WTC11 (cell line): ENCODE results near the gene AMBN. TPM values are rescaled to one million over a fixed set of nuclear protein-coding genes. Genes with fewer than 3 reads are reported as not detected.

Experiments
- ATAC-seq: fragments of 200-7000 bp; cut with Tn5 transposase; 2 replicates; pipeline ENCODE4 v1.10.0; 2021; ENCODE audit warnings: mild to moderate bottlenecking, moderate library complexity
- CTCF ChIA-PET: fragments of 300-600 bp; sonication (Branson Sonifier 250); formaldehyde crosslinking; loops from one replicate; lab custom pipeline; 2021; ENCODE audit warnings: antibody characterized with exemption; lab: Charles Lee
- POLR2A ChIA-PET: fragments of 350-600 bp; sonication (Branson Sonifier 250); formaldehyde crosslinking; loops from one replicate; lab custom pipeline; 2021; ENCODE audit warnings: antibody characterized with exemption; lab: Charles Lee
- DNase-seq: peaks from one replicate; pipeline ENCODE4 v3.0.0; 2021; ENCODE audit warnings: low spot score
- H3K27ac Mint-ChIP-seq: 2 replicates; pipeline ENCODE4 v1.8.0; 2021; ENCODE audit warnings: mixed read lengths
- H3K27me3 Mint-ChIP-seq: 2 replicates; pipeline ENCODE4 v1.8.0; 2021; ENCODE audit warnings: low read depth, mild to moderate bottlenecking, moderate library complexity, mixed read lengths
- H3K36me3 Mint-ChIP-seq: 2 replicates; pipeline ENCODE4 v1.8.0; 2021; ENCODE audit warnings: mixed read lengths
- H3K4me1 Mint-ChIP-seq: 2 replicates; pipeline ENCODE4 v1.8.0; 2022; ENCODE audit warnings: mixed read lengths
- H3K4me3 Mint-ChIP-seq: 2 replicates; pipeline ENCODE4 v1.8.0; 2021; ENCODE audit warnings: mild to moderate bottlenecking, moderate library complexity, mixed read lengths
- H3K9me3 Mint-ChIP-seq: 2 replicates; pipeline ENCODE4 v1.8.0; 2021; ENCODE audit warnings: mixed read lengths
- CBFB ChIP-seq: sonication (generic); formaldehyde crosslinking; IDR thresholded peaks from 2 replicates; pipeline ENCODE4 v1.8.1; 2022; ENCODE audit warnings: mild to moderate bottlenecking, low read depth, missing genetic modification reagents
- CREM ChIP-seq: sonication (generic); formaldehyde crosslinking; IDR thresholded peaks from 2 replicates; pipeline ENCODE4 v1.8.1; 2022; ENCODE audit warnings: mild to moderate bottlenecking, missing genetic modification reagents, moderate library complexity
- FOXJ3 ChIP-seq: sonication (generic); formaldehyde crosslinking; IDR thresholded peaks from 2 replicates; pipeline ENCODE4 v1.9.0; 2021; ENCODE audit warnings: missing genetic modification reagents, mild to moderate bottlenecking, borderline replicate concordance
- FOXP1 ChIP-seq: sonication (generic); formaldehyde crosslinking; IDR thresholded peaks from 2 replicates; pipeline ENCODE4 v1.8.0; 2022; ENCODE audit warnings: missing genetic modification reagents, mild to moderate bottlenecking, moderate library complexity, borderline replicate concordance
- GABPB1 ChIP-seq: sonication (generic); formaldehyde crosslinking; IDR thresholded peaks from 2 replicates; pipeline ENCODE4 v1.8.1; 2023; ENCODE audit warnings: mild to moderate bottlenecking, missing genetic modification reagents
- GRHL2 ChIP-seq: fragments of 250-450 bp; sonication (Bioruptor Pico); IDR thresholded peaks from 2 replicates; pipeline ENCODE4 v1.8.0; 2022; ENCODE audit warnings: mild to moderate bottlenecking, moderate library complexity; ENCODE audit not compliant: insufficient replicate concordance, severe bottlenecking
- RORB ChIP-seq: fragments of 250-450 bp; sonication (Bioruptor Pico); IDR thresholded peaks from 2 replicates; pipeline ENCODE4 v1.9.0; 2021; ENCODE audit warnings: mild to moderate bottlenecking
- SOX15 ChIP-seq: fragments of 250-450 bp; sonication (Bioruptor Pico); IDR thresholded peaks from 2 replicates; pipeline ENCODE4 v1.9.0; 2021; ENCODE audit warnings: mild to moderate bottlenecking
- ZNF219 ChIP-seq: sonication (generic); formaldehyde crosslinking; IDR thresholded peaks from 2 replicates; pipeline ENCODE4 v1.8.0; 2023; ENCODE audit warnings: missing genetic modification reagents, mild to moderate bottlenecking, borderline replicate concordance
- ZNF232 ChIP-seq: sonication (generic); formaldehyde crosslinking; IDR thresholded peaks from 2 replicates; pipeline ENCODE4 v1.8.0; 2022; ENCODE audit warnings: mild to moderate bottlenecking, missing genetic modification reagents
- ZNF416 ChIP-seq: fragments of 250-450 bp; sonication (Bioruptor Pico); IDR thresholded peaks from 2 replicates; pipeline ENCODE4 v1.9.0; 2021; ENCODE audit warnings: mild to moderate bottlenecking, inconsistent platforms
- total RNA-seq: library from RNA; stranded (reverse); gene quantifications from 3 replicates; pipeline ENCODE4 v1.2.3, GENCODE V29; 2021
- TF ChIP-seq, protein P1 (sequence below): sonication (generic); formaldehyde crosslinking; IDR thresholded peaks from 2 replicates; pipeline ENCODE4 v1.8.1; 2023; ENCODE audit warnings: mild to moderate bottlenecking, missing genetic modification reagents, borderline replicate concordance
- TF ChIP-seq, protein P2 (sequence below): sonication (generic); formaldehyde crosslinking; IDR thresholded peaks from 2 replicates; pipeline ENCODE4 v1.8.0; 2023; ENCODE audit warnings: missing genetic modification reagents, mild to moderate bottlenecking, borderline replicate concordance
- TF ChIP-seq, protein P3 (sequence below): fragments of 200-600 bp; IDR thresholded peaks from 2 replicates; pipeline ENCODE4 v1.8.0; 2022; ENCODE audit warnings: antibody characterized with exemption
- TF ChIP-seq, protein P4 (sequence below): sonication (generic); formaldehyde crosslinking; IDR thresholded peaks from 2 replicates; pipeline ENCODE4 v1.8.1; 2023; ENCODE audit warnings: mild to moderate bottlenecking, missing genetic modification reagents, moderate library complexity
- TF ChIP-seq, protein P5 (sequence below): fragments of 250-450 bp; sonication (Bioruptor Pico); IDR thresholded peaks from 2 replicates; pipeline ENCODE4 v1.9.0; 2021; ENCODE audit warnings: mild to moderate bottlenecking

Gene AMBN
- total RNA-seq, 1 experiment from 2014 or later, result not detected

DNA sequence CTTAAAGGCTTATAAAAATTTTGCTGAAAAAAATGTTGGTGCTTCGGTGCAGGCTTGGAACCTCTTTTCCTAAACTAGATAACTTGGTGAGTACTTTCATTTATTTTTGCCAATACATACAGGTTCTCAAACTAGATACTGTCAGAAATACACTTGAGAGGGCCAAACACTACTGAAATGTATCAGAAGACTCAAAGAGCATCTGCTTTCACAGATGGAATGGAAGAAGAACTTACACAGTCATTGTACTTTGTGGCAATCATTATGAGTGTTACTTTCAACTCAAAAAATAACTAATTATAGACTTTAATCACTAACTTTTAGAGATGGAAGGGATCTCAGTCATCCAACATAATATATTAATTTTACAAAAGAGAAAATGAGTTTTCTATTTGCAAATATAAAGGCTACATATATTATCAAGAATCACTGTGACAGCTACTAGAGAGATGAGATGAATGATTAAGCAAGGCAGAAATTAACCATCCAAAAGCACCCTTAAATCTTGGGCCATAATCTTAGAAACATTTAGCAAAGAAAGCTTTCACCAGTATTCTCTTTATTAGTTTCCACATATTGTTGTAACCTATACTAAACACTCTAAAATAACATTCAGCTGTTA, 37.5 kb downstream of the AMBN start (continued):
- no peak for TF ChIP-seq CBFB (CRISPR knock-in tag)
- no peak for TF ChIP-seq CREM (CRISPR knock-in tag)

DNA sequence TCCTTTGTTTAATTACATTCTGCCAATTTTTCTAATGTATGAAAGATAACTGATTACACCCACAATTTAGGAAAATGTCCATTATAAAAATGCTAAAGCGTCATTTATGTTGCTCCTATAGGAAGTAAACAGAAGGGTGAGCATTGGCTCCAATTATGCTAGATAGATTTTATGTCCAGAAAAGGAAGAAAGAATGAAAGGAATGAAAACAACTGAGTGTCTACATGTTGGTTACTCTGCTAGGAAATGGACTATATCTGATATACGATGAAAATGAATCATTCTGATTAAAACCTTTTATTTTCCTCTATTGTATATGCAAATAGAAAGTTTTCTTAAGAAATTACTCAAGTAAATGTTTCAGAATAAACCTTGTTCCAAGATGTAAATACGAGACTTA, 38.1 kb downstream of the AMBN start:
- ATAC-seq, result no peak
- Mint-ChIP-seq H3K27ac (no peak overlapping the region), H3K4me1 (no peaks in the 10 kb centered on the region), H3K27me3 (no peaks in the 10 kb centered on the region)
- no peak for TF ChIP-seq SOX15 (CRISPR knock-in tag)
- TF ChIP-seq, protein P1, sequence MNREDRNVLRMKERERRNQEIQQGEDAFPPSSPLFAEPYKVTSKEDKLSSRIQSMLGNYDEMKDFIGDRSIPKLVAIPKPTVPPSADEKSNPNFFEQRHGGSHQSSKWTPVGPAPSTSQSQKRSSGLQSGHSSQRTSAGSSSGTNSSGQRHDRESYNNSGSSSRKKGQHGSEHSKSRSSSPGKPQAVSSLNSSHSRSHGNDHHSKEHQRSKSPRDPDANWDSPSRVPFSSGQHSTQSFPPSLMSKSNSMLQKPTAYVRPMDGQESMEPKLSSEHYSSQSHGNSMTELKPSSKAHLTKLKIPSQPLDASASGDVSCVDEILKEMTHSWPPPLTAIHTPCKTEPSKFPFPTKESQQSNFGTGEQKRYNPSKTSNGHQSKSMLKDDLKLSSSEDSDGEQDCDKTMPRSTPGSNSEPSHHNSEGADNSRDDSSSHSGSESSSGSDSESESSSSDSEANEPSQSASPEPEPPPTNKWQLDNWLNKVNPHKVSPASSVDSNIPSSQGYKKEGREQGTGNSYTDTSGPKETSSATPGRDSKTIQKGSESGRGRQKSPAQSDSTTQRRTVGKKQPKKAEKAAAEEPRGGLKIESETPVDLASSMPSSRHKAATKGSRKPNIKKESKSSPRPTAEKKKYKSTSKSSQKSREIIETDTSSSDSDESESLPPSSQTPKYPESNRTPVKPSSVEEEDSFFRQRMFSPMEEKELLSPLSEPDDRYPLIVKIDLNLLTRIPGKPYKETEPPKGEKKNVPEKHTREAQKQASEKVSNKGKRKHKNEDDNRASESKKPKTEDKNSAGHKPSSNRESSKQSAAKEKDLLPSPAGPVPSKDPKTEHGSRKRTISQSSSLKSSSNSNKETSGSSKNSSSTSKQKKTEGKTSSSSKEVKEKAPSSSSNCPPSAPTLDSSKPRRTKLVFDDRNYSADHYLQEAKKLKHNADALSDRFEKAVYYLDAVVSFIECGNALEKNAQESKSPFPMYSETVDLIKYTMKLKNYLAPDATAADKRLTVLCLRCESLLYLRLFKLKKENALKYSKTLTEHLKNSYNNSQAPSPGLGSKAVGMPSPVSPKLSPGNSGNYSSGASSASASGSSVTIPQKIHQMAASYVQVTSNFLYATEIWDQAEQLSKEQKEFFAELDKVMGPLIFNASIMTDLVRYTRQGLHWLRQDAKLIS (CRISPR knock-in tag), result no peak
- TF ChIP-seq FOXP1 (CRISPR knock-in tag), result no peak
- TF ChIP-seq ZNF219 (CRISPR knock-in tag), result no peak
- TF ChIP-seq, protein P2, sequence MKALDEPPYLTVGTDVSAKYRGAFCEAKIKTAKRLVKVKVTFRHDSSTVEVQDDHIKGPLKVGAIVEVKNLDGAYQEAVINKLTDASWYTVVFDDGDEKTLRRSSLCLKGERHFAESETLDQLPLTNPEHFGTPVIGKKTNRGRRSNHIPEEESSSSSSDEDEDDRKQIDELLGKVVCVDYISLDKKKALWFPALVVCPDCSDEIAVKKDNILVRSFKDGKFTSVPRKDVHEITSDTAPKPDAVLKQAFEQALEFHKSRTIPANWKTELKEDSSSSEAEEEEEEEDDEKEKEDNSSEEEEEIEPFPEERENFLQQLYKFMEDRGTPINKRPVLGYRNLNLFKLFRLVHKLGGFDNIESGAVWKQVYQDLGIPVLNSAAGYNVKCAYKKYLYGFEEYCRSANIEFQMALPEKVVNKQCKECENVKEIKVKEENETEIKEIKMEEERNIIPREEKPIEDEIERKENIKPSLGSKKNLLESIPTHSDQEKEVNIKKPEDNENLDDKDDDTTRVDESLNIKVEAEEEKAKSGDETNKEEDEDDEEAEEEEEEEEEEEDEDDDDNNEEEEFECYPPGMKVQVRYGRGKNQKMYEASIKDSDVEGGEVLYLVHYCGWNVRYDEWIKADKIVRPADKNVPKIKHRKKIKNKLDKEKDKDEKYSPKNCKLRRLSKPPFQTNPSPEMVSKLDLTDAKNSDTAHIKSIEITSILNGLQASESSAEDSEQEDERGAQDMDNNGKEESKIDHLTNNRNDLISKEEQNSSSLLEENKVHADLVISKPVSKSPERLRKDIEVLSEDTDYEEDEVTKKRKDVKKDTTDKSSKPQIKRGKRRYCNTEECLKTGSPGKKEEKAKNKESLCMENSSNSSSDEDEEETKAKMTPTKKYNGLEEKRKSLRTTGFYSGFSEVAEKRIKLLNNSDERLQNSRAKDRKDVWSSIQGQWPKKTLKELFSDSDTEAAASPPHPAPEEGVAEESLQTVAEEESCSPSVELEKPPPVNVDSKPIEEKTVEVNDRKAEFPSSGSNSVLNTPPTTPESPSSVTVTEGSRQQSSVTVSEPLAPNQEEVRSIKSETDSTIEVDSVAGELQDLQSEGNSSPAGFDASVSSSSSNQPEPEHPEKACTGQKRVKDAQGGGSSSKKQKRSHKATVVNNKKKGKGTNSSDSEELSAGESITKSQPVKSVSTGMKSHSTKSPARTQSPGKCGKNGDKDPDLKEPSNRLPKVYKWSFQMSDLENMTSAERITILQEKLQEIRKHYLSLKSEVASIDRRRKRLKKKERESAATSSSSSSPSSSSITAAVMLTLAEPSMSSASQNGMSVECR (CRISPR knock-in tag), result no peak
- no peak for TF ChIP-seq GABPB1 (CRISPR knock-in tag)
- TF ChIP-seq, all 79 proteins: peak for 0
- Mint-ChIP-seq H3K9me3 (no peaks in the 10 kb centered on the region), H3K36me3 (no peaks in the 10 kb centered on the region), H3K4me3 (no peak overlapping the region)
- ChIA-PET CTCF (no interaction called here), POLR2A (no interaction called here)
- DNase-seq, result no peak

DNA sequence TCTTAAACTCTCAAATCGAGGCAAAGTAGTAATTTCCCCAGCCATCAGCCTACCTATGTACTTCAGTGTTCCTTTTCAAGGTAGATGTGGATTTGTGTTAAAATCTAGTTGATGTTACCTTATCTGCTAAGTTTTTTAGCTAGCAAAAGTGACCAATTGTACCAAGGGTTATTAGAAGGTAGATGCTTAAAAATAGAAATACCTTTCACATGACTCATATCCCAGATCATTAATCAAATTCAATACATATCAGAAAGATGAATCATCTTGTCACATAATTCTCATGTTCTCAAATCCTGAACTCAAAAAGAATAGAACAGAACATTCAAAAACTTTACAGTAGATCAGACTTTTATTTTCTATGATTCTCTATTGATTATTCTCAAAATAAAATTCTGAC, 40.0 kb downstream of the AMBN start:
- H3K9me3 Mint-ChIP-seq, result no peaks in the 10 kb centered on the region
- ATAC-seq (no peak), DNase-seq (no peak)
- ChIA-PET CTCF (interaction anchor here (0.7 kb wide), 1 partner anchor 48 kb away, joined by 3 read pairs; no protein-coding TSS in a partner anchor), POLR2A (no interaction called here)
- H3K27ac Mint-ChIP-seq, result no peak overlapping the region
- H3K4me1 Mint-ChIP-seq, result no peaks in the 10 kb centered on the region
- no peaks in the 10 kb centered on the region for H3K27me3 Mint-ChIP-seq
- H3K36me3 Mint-ChIP-seq, result no peaks in the 10 kb centered on the region
- H3K4me3 Mint-ChIP-seq, result no peak overlapping the region
- no peak for TF ChIP-seq GRHL2 (CRISPR knock-in tag)
- no peak for TF ChIP-seq FOXJ3 (CRISPR knock-in tag)
- TF ChIP-seq, protein P3, sequence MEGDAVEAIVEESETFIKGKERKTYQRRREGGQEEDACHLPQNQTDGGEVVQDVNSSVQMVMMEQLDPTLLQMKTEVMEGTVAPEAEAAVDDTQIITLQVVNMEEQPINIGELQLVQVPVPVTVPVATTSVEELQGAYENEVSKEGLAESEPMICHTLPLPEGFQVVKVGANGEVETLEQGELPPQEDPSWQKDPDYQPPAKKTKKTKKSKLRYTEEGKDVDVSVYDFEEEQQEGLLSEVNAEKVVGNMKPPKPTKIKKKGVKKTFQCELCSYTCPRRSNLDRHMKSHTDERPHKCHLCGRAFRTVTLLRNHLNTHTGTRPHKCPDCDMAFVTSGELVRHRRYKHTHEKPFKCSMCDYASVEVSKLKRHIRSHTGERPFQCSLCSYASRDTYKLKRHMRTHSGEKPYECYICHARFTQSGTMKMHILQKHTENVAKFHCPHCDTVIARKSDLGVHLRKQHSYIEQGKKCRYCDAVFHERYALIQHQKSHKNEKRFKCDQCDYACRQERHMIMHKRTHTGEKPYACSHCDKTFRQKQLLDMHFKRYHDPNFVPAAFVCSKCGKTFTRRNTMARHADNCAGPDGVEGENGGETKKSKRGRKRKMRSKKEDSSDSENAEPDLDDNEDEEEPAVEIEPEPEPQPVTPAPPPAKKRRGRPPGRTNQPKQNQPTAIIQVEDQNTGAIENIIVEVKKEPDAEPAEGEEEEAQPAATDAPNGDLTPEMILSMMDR, result no peak
- no peak for TF ChIP-seq RORB
- no peak for TF ChIP-seq ZNF232
- no peak for TF ChIP-seq ZNF416 (CRISPR knock-in tag)
- TF ChIP-seq, protein P2 (CRISPR knock-in tag), result no peak
- no peak for TF ChIP-seq CBFB (CRISPR knock-in tag)
- TF ChIP-seq, protein P4, sequence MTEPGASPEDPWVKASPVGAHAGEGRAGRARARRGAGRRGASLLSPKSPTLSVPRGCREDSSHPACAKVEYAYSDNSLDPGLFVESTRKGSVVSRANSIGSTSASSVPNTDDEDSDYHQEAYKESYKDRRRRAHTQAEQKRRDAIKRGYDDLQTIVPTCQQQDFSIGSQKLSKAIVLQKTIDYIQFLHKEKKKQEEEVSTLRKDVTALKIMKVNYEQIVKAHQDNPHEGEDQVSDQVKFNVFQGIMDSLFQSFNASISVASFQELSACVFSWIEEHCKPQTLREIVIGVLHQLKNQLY (CRISPR knock-in tag), result no peak
- TF ChIP-seq, protein P5, sequence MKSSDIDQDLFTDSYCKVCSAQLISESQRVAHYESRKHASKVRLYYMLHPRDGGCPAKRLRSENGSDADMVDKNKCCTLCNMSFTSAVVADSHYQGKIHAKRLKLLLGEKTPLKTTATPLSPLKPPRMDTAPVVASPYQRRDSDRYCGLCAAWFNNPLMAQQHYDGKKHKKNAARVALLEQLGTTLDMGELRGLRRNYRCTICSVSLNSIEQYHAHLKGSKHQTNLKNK (CRISPR knock-in tag), result no peak
